Gastroesophageal sphincter (tissue), 3 donors: ENCODE measurements around the gene RBM47.

ENCODE experiments used
- POLR2AphosphoS5 ChIP-seq: sonication (generic); formaldehyde crosslinking; IDR thresholded peaks from one replicate; pipeline ENCODE4 v1.6.1; 2017; ENCODE audit warnings: antibody characterized with exemption
- TF ChIP-seq, protein P1 (sequence below), 4 experiments: fragments of 200-600 bp in 2 of 4; fragments of 450-650 bp in 2 of 4; sonication (generic) in 1 of 4; IDR thresholded peaks; one replicate each; pipeline ENCODE4 v1.5.1; 2017 to 2019; ENCODE audit warnings: antibody characterized with exemption in 4 of 4, mild to moderate bottlenecking in 2 of 4, moderate library complexity in 2 of 4

DNA sequence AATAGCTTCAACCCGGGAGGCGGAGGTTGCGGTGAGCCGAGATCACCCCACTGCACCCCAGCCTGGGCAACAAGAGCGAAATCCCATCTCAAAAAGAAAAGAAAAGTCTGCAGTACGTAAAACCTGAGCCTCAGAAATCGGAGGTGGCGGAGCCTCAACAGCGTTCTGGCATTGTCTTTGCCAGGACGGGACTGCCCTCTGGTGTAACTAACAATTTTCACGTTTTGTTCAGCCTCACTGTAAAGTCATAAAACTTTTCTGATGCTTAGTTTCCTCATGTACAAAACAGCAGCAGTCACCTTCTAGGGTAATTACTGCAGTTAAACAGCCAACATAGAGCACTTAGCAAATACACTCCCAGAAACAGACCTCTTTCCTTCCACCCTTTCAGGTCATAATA is 121.7 kb downstream of the RBM47 start:
- TF ChIP-seq, protein P1, sequence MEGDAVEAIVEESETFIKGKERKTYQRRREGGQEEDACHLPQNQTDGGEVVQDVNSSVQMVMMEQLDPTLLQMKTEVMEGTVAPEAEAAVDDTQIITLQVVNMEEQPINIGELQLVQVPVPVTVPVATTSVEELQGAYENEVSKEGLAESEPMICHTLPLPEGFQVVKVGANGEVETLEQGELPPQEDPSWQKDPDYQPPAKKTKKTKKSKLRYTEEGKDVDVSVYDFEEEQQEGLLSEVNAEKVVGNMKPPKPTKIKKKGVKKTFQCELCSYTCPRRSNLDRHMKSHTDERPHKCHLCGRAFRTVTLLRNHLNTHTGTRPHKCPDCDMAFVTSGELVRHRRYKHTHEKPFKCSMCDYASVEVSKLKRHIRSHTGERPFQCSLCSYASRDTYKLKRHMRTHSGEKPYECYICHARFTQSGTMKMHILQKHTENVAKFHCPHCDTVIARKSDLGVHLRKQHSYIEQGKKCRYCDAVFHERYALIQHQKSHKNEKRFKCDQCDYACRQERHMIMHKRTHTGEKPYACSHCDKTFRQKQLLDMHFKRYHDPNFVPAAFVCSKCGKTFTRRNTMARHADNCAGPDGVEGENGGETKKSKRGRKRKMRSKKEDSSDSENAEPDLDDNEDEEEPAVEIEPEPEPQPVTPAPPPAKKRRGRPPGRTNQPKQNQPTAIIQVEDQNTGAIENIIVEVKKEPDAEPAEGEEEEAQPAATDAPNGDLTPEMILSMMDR (IDR thresholded peaks at IDR 0.05), result no peak
- no peak for TF ChIP-seq POLR2AphosphoS5
